Lung (tissue), 12 donors: Measurements from ENCODE around the gene PMEPA1. TPM values are rescaled to one million over a fixed set of nuclear protein-coding genes. Genes with fewer than 3 reads are reported as not detected.

Source experiments
- ATAC-seq: fragments of 200-7000 bp; cut with Tn5 transposase; one replicate; pipeline ENCODE4 v1.9.1; 2020; ENCODE audit warnings: moderate number of reproducible peaks; ENCODE audit not compliant: insufficient read depth, low FRiP score
- DNase-seq, 3 donors: peaks; one replicate each; pipeline ENCODE4 v3.0.0-alpha.2; 2013 to 2017
- H3K27ac ChIP-seq, 2 donors: one replicate each; pipeline ENCODE4 v1.5.1; 2013; ENCODE audit warnings: mild to moderate bottlenecking in 2 of 2, moderate library complexity in 2 of 2, control low read depth in 1 of 2, inconsistent platforms in 1 of 2, low read depth in 1 of 2, low read length in 1 of 2
- H3K27me3 ChIP-seq, 3 donors: one replicate each; pipeline ENCODE4 v1.5.1; 2013; ENCODE audit warnings: low read length in 2 of 3; ENCODE audit not compliant: control insufficient read depth in 3 of 3, insufficient read depth in 3 of 3
- H3K36me3 ChIP-seq, 4 donors: one replicate each; pipeline ENCODE4 v1.5.1; 2013; ENCODE audit warnings: low read length in 4 of 4, mild to moderate bottlenecking in 1 of 4, moderate library complexity in 1 of 4; ENCODE audit not compliant: control insufficient read depth in 4 of 4, insufficient read depth in 4 of 4
- H3K4me1 ChIP-seq, 5 donors: one replicate each; pipeline ENCODE4 v1.5.1; 2013; ENCODE audit warnings: low read length in 5 of 5, mild to moderate bottlenecking in 2 of 5, moderate library complexity in 1 of 5; ENCODE audit not compliant: control insufficient read depth in 5 of 5, insufficient read depth in 5 of 5
- H3K4me3 ChIP-seq: one replicate; pipeline ENCODE4 v1.5.1; 2013; ENCODE audit warnings: mild to moderate bottlenecking, control low read depth, moderate library complexity
- H3K9ac ChIP-seq, 2 donors: one replicate each; pipeline ENCODE4 v1.5.1; 2013; ENCODE audit warnings: low read length in 2 of 2, control low read depth in 1 of 2; ENCODE audit not compliant: insufficient read depth in 1 of 2
- H3K9me3 ChIP-seq, 4 donors: one replicate each; pipeline ENCODE4 v1.5.1; 2013; ENCODE audit warnings: low read length in 3 of 4, mild to moderate bottlenecking in 1 of 4, moderate library complexity in 1 of 4; ENCODE audit not compliant: control insufficient read depth in 4 of 4, insufficient read depth in 3 of 4
- WGBS, 2 donors: extraction: QIAGEN DNeasy Blood & Tissue Kit; methylation state at CpG; one replicate each; pipeline ENCODE4 v1.1.7; 2013; 5-methylcytosine and 5-hydroxymethylcytosine counted together
- polyA plus RNA-seq, 2 donors: library from polyadenylated mRNA; stranded (reverse); fragments of 200-250 nt; gene quantifications; one replicate each; pipeline ENCODE4 v1.2.1, GENCODE V29; 2013
- total RNA-seq, 2 donors: library from RNA; depleted of rRNA in 1 of 2; stranded (reverse); fragments of >200 nt in 1 of 2; gene quantifications; one replicate each; pipeline ENCODE4 v1.2.1, GENCODE V29; 2014 to 2021
- TF ChIP-seq, protein P1 (sequence below): IDR thresholded peaks from 2 replicates; pipeline ENCODE4 v1.5.1; 2012; ENCODE audit warnings: mild to moderate bottlenecking; ENCODE audit errors: control extremely low read depth, extremely low read depth
- donor health status: control.
- donor health status: control.
- donor health status: Bipolar disorder and iron deficiency.
- donor health status: healthy.
- donor health status: DM: yes; HTN: yes; CAD: no.

Gene PMEPA1
- total and polyA plus RNA-seq, 4 donors, result 10.0 to 44.0 (median 23.9) TPM

DNA sequence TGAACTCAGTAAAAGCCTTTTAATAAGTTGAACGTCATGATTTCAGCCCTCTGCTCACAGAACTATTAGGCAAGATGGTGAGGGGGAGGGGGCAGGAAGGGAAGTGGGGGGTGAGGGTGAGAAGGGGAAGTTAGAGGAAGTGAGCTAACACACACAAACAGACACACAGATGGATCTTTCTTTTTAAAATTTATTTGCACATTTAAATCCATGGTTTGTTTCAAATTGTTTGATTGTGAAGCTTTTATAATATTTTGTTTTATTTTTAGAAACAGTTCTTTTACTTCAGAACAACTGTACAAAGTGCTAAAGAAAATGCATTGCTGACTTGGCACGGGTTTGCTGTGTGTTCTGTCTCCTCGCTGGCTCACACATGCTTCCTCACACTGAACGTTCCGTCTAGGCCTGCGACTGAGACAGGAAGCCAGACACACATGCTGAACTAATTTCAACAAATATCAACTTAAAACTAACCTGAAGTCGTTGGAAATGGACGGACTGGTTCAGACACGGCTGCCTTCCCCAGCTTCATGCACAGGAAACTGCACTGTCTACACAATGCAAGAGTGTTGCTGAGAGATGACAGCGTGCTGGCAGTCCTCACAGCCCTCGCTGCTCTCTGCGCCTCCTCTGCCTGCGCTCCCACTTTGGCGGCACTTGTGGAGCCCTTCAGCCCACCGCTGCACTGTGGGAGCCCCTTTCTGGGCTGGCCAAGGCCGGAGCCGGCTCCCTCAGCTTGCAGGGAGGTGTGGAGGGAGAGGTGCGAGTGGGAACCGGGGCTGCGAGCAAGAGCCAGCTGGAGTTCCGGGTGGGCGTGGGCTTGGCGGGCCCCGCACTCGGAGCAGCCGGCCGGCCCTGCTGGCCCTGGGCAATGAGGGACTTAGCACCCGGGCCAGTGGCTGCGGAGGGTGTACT is 81.5 kb downstream of the PMEPA1 start:
- Histone ChIP-seq H3K4me1 (peaks cover 0 to 13% (median 6%) of the 10 kb centered on the region in 5 donors), H3K4me3 (no peak overlapping the region), H3K27ac (peak overlapping the region; percentile 55 to 94), H3K36me3 (no peaks in the 10 kb centered on the region), H3K9me3 (peaks cover 0 to 4% (median 0%) of the 10 kb centered on the region in 4 donors), H3K9ac (peak overlapping the region in 1 of 2 donors; percentile 56), H3K27me3 (peaks cover 0 to 3% (median 0%) of the 10 kb centered on the region in 3 donors)
- TF ChIP-seq, protein P1, sequence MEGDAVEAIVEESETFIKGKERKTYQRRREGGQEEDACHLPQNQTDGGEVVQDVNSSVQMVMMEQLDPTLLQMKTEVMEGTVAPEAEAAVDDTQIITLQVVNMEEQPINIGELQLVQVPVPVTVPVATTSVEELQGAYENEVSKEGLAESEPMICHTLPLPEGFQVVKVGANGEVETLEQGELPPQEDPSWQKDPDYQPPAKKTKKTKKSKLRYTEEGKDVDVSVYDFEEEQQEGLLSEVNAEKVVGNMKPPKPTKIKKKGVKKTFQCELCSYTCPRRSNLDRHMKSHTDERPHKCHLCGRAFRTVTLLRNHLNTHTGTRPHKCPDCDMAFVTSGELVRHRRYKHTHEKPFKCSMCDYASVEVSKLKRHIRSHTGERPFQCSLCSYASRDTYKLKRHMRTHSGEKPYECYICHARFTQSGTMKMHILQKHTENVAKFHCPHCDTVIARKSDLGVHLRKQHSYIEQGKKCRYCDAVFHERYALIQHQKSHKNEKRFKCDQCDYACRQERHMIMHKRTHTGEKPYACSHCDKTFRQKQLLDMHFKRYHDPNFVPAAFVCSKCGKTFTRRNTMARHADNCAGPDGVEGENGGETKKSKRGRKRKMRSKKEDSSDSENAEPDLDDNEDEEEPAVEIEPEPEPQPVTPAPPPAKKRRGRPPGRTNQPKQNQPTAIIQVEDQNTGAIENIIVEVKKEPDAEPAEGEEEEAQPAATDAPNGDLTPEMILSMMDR, result no peak
- peak; percentile 78 to 95 (median 94) for DNase-seq
- WGBS, 2 donors, result 38 to 46% methylated on average over 26 to 29 of the region's 29 CpGs
- ATAC-seq, result peak; percentile 75

DNA sequence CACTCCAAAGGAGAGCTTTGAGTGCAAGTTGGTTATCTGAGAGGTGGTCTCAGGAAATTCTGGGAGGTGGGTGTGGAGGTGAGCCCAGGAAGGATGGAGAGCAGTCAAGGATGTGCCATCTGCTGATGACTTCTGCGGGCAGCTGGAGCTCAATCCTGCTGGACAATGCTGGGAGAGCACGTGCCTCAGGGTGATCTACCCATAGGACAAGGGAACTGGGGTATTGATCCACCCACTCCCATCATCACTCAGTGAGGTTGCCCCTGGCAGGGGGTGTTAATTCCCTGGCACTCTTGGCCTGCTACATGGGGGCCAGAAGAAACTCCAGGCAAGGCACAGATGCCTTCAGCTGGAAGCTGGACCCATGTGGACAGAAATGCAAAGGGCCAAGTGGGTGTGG is 82.5 kb downstream of the PMEPA1 start:
- H3K9me3 ChIP-seq, result peaks cover 0 to 4% (median 0%) of the 10 kb centered on the region in 4 donors
- 89 to 90% methylated on average over 2 of the region's 2 CpGs for WGBS, 2 donors
- peak overlapping the region; percentile 48 to 86 for H3K27ac ChIP-seq
- H3K9ac ChIP-seq, result peak overlapping the region in 1 of 2 donors; percentile 73
- no peaks in the 10 kb centered on the region for H3K36me3 ChIP-seq
- no peaks in the 10 kb centered on the region for H3K27me3 ChIP-seq
- ATAC-seq (no peak), DNase-seq (no peak)
- TF ChIP-seq, protein P1, result no peak
- H3K4me3 ChIP-seq, result no peak overlapping the region
- peaks cover 0 to 13% (median 6%) of the 10 kb centered on the region in 5 donors for H3K4me1 ChIP-seq

DNA sequence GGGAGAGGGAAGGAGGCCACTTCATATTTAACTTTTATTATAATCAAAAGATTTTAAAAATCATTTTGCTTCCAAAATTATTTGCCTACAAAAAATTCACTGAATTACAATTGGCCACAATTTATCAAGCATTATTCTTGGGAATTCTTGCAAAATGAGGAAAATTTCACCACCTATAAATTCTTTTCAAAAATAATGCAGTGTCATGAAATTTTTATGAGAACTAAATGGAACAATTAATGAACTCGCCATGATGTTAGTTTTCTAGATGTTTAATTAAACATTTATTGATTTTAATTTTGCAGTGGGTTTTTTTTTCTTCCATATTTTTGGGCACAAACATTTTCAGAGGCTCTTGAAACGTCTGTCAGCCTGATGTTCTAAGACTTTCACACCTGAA is 83.8 kb downstream of the PMEPA1 start:
- no peaks in the 10 kb centered on the region for H3K36me3 ChIP-seq
- ATAC-seq (no peak), DNase-seq (no peak)
- no peak overlapping the region for H3K9ac ChIP-seq
- TF ChIP-seq, protein P1, result no peak
- no peak overlapping the region for H3K4me3 ChIP-seq
- 86 to 90% methylated on average over 2 of the region's 2 CpGs for WGBS, 2 donors
- no peak overlapping the region for H3K27ac ChIP-seq
- H3K27me3 ChIP-seq, result no peaks in the 10 kb centered on the region
- H3K9me3 ChIP-seq, result peaks cover 0 to 4% (median 0%) of the 10 kb centered on the region in 4 donors
- H3K4me1 ChIP-seq, result peaks cover 0 to 13% (median 6%) of the 10 kb centered on the region in 5 donors
